K562 (cell line): Measurements from ENCODE around the gene SART3. TPM values are rescaled to one million over a fixed set of nuclear protein-coding genes. Genes with fewer than 3 reads are reported as not detected.
A peak's percentile ranks its signal among the peaks of the same experiment; 100 is the strongest.

ENCODE experiments used
- ARID3A ChIP-seq: IDR thresholded peaks from 2 replicates; pipeline ENCODE4 v1.6.1; 2012; ENCODE audit warnings: low read depth, low read length, improper control_type of control experiment, borderline replicate concordance
- ATF4 ChIP-seq: fragments of 450-650 bp; formaldehyde crosslinking; IDR thresholded peaks from 2 replicates; pipeline ENCODE4 v1.4.0; 2022; ENCODE audit warnings: mild to moderate bottlenecking, moderate library complexity
- CREM ChIP-seq: IDR thresholded peaks from 2 replicates; pipeline ENCODE4 v1.6.1; 2014; ENCODE audit warnings: antibody characterized with exemption, low read depth
- NFIX ChIP-seq: fragments of 250-450 bp; sonication (Bioruptor Pico); IDR thresholded peaks from 2 replicates; pipeline ENCODE4 v1.4.0; 2020; ENCODE audit warnings: low read depth, mild to moderate bottlenecking, moderate library complexity
- POLR2B ChIP-seq: fragments of 450-650 bp; IDR thresholded peaks from 2 replicates; pipeline ENCODE4 v1.6.1; 2018; ENCODE audit warnings: low read depth; ENCODE audit not compliant: partially characterized antibody
- RCOR1 ChIP-seq, 2 experiments: IDR thresholded peaks; 2 replicates each; pipeline ENCODE4 v1.6.1; 2012; ENCODE audit warnings: low read depth in 2 of 2, low read length in 2 of 2, borderline replicate concordance in 1 of 2, improper control_type of control experiment in 1 of 2
- RHOXF2B ChIP-seq: fragments of 250-450 bp; sonication (Bioruptor Pico); conservative IDR thresholded peaks from 2 replicates; pipeline ENCODE4 v1.5.1; 2021
- RREB1 ChIP-seq: fragments of 250-450 bp; sonication (Bioruptor Pico); IDR thresholded peaks from 2 replicates; pipeline ENCODE4 v1.4.0; 2020
- TRIM24 ChIP-seq, 2 experiments: fragments of 450-650 bp; IDR thresholded peaks; 2 replicates each; pipeline ENCODE4 v1.6.1; 2016
- ZC3H8 ChIP-seq: fragments of 450-650 bp; IDR thresholded peaks from 2 replicates; pipeline ENCODE4 v1.6.1; 2017
- polyA plus RNA-seq, 8 experiments: library from polyadenylated mRNA; depleted of rRNA in 4 of 8; stranded (reverse) in 5 of 8; unstranded in 3 of 8; fragments of >200 nt; fragmentation: Nextera tagmentation in 2 of 8; fragmentation: Illumina TruSeq in 1 of 8; extraction: Ambion mirVana in 2 of 8; extraction: Trizol in 1 of 8; gene quantifications; 2 replicates each; pipeline versions ENCODE4 v1.2.1 to v1.2.3, GENCODE V29; 2011 to 2014; ENCODE audit warnings: inconsistent platforms in 1 of 8, missing spikeins in 1 of 8
- total RNA-seq, 7 experiments: library from RNA; depleted of rRNA in 6 of 7; stranded (reverse); fragments of >200 nt in 6 of 7; fragmentation: Illumina TruSeq in 2 of 7; extraction: Trizol in 2 of 7; gene quantifications; 2 replicates each; pipeline versions ENCODE4 v1.2.1 to v1.2.3, GENCODE V29; 2011 to 2021; ENCODE audit warnings: low replicate concordance in 1 of 7
- TF ChIP-seq, protein P1 (sequence below): fragments of 200-800 bp; sonication (Bioruptor generic); IDR thresholded peaks from 2 replicates; pipeline ENCODE4 v1.6.1; 2017; ENCODE audit warnings: missing genetic modification characterization, missing compliant biosample characterization
- TF ChIP-seq, protein P2 (sequence below), 2 experiments: IDR thresholded peaks; 2 replicates each; pipeline ENCODE4 v1.6.1; 2012; ENCODE audit warnings: improper control_type of control experiment in 2 of 2, low read depth in 2 of 2, low read length in 2 of 2, borderline replicate concordance in 1 of 2

SART3 gene
- total and polyA plus RNA-seq, 9 of the 15 experiments (the other 6 are each of a cell fraction or from before 2014, with no cell fraction given) = 8.9 to 167 (median 56.7) TPM

GRCh38 chr12:108563136-108563803, 2.3 kb upstream of the SART3 start (continued):
- TF ChIP-seq, protein P1, sequence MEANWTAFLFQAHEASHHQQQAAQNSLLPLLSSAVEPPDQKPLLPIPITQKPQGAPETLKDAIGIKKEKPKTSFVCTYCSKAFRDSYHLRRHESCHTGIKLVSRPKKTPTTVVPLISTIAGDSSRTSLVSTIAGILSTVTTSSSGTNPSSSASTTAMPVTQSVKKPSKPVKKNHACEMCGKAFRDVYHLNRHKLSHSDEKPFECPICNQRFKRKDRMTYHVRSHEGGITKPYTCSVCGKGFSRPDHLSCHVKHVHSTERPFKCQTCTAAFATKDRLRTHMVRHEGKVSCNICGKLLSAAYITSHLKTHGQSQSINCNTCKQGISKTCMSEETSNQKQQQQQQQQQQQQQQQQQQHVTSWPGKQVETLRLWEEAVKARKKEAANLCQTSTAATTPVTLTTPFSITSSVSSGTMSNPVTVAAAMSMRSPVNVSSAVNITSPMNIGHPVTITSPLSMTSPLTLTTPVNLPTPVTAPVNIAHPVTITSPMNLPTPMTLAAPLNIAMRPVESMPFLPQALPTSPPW = peak; percentile 77
- TF ChIP-seq ATF4 (CRISPR knock-in tag) (peak; percentile 90), TRIM24 (IDR thresholded peaks at IDR 0.05) (peak in 1 of 2 experiments; percentile 47; a peak in 2 of 4 replicates), RREB1 (CRISPR knock-in tag) (no peak), RHOXF2B (no peak), ARID3A (peak; percentile 54; the same call in 1 of the 2 replicates), RCOR1 (IDR thresholded peaks at IDR 0.05; ENCODE audit: borderline replicate concordance in 1 of 2, low read depth in 2 of 2, low read length in 2 of 2) (peak in 1 of 2 experiments; percentile 68; a peak in 1 of 4 replicates), CREM (peak; percentile 55; the same call in 1 of the 2 replicates), NFIX (CRISPR knock-in tag) (no peak), POLR2B (peak; percentile 40), ZC3H8 (0 out of 2 replicates have a peak, but pooled peaks have one; percentile 10)
- TF ChIP-seq, protein P2, sequence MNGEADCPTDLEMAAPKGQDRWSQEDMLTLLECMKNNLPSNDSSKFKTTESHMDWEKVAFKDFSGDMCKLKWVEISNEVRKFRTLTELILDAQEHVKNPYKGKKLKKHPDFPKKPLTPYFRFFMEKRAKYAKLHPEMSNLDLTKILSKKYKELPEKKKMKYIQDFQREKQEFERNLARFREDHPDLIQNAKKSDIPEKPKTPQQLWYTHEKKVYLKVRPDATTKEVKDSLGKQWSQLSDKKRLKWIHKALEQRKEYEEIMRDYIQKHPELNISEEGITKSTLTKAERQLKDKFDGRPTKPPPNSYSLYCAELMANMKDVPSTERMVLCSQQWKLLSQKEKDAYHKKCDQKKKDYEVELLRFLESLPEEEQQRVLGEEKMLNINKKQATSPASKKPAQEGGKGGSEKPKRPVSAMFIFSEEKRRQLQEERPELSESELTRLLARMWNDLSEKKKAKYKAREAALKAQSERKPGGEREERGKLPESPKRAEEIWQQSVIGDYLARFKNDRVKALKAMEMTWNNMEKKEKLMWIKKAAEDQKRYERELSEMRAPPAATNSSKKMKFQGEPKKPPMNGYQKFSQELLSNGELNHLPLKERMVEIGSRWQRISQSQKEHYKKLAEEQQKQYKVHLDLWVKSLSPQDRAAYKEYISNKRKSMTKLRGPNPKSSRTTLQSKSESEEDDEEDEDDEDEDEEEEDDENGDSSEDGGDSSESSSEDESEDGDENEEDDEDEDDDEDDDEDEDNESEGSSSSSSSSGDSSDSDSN (IDR thresholded peaks at IDR 0.05; ENCODE audit: borderline replicate concordance in 1 of 2, low read depth in 2 of 2, low read length in 2 of 2) = 0 out of 4 replicates have a peak, but pooled peaks have one; percentile 10 to 62
